SK-N-SH treated with all-trans-retinoic acid at 6 μM for 48 hours (cell line): Measurements from ENCODE around the gene TJP3.

Experiments used
- ARNTL ChIP-seq: fragments of 450-650 bp; formaldehyde crosslinking; IDR thresholded peaks from 2 replicates; pipeline ENCODE4 v1.5.0; 2020; ENCODE audit warnings: low read depth, mild to moderate bottlenecking, moderate library complexity, borderline replicate concordance
- CSRNP3 ChIP-seq: fragments of 250-450 bp; sonication (Bioruptor Pico); IDR thresholded peaks from 2 replicates; pipeline ENCODE4 v1.5.1; 2021; ENCODE audit warnings: mild to moderate bottlenecking, moderate library complexity
- GLIS3 ChIP-seq: fragments of 250-450 bp; sonication (Bioruptor Pico); IDR thresholded peaks from 2 replicates; pipeline ENCODE4 v1.5.0; 2020; ENCODE audit warnings: mild to moderate bottlenecking, moderate library complexity
- PATZ1 ChIP-seq: fragments of 250-450 bp; sonication (Bioruptor Pico); IDR thresholded peaks from 2 replicates; pipeline ENCODE4 v1.8.0; 2020; ENCODE audit warnings: mild to moderate bottlenecking, moderate library complexity, borderline replicate concordance
- PPARA ChIP-seq: fragments of 250-450 bp; sonication (Bioruptor Pico); IDR thresholded peaks from 2 replicates; pipeline ENCODE4 v1.5.0; 2020; ENCODE audit warnings: mild to moderate bottlenecking, borderline replicate concordance
- RARB ChIP-seq: fragments of 250-450 bp; sonication (Bioruptor Pico); IDR thresholded peaks from 2 replicates; pipeline ENCODE4 v1.8.0; 2021; ENCODE audit warnings: mild to moderate bottlenecking, moderate library complexity
- TCF4 ChIP-seq: fragments of 250-450 bp; sonication (Bioruptor Pico); IDR thresholded peaks from 2 replicates; pipeline ENCODE4 v1.8.0; 2021; ENCODE audit warnings: mild to moderate bottlenecking, moderate library complexity, borderline replicate concordance
- TOX ChIP-seq: fragments of 250-450 bp; sonication (Bioruptor Pico); IDR thresholded peaks from 2 replicates; pipeline ENCODE4 v1.8.0; 2021; ENCODE audit warnings: mild to moderate bottlenecking, moderate library complexity, borderline replicate concordance
- ZC3H10 ChIP-seq: fragments of 250-450 bp; sonication (Bioruptor Pico); IDR thresholded peaks from 2 replicates; pipeline ENCODE4 v1.5.1; 2021; ENCODE audit warnings: mild to moderate bottlenecking, moderate library complexity
- ZFP3 ChIP-seq: fragments of 250-450 bp; sonication (Bioruptor Pico); IDR thresholded peaks from 2 replicates; pipeline ENCODE4 v1.5.0; 2020; ENCODE audit warnings: mild to moderate bottlenecking, moderate library complexity
- ZFP30 ChIP-seq: fragments of 450-650 bp; formaldehyde crosslinking; IDR thresholded peaks from 2 replicates; pipeline ENCODE4 v1.5.0; 2022; ENCODE audit warnings: mild to moderate bottlenecking, moderate library complexity
- ZNF70 ChIP-seq: fragments of 450-650 bp; formaldehyde crosslinking; IDR thresholded peaks from 2 replicates; pipeline ENCODE4 v1.5.0; 2020; ENCODE audit warnings: mild to moderate bottlenecking, moderate library complexity
- ZNF8 ChIP-seq: fragments of 450-650 bp; formaldehyde crosslinking; IDR thresholded peaks from 2 replicates; pipeline ENCODE4 v1.5.0; 2020; ENCODE audit warnings: mild to moderate bottlenecking, moderate library complexity
- TF ChIP-seq, protein P1 (sequence below): fragments of 250-450 bp; sonication (Bioruptor Pico); IDR thresholded peaks from 2 replicates; pipeline ENCODE4 v1.8.0; 2021; ENCODE audit warnings: low read depth, mild to moderate bottlenecking, moderate library complexity, borderline replicate concordance

DNA sequence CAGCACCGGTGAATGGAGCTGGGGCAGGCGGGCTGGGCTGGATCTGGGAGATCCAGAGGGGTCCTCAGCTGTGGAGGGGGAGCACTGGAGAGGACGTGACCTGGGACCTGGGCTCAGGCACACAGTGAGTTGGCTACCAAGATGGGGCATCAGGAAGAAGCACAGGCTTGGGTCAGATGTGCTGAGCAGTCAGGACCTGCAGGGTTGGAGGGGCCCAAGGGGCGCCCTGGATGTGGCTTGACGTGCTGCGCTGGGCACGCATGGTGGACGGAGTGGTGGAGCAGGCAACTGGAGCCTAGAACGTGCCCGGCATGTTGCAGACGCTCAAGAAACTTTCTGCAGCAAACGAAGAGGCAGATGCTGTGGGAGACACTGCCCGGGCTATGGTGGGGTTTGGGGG, 28.6 kb upstream of the TJP3 start:
- TF ChIP-seq, protein P1, sequence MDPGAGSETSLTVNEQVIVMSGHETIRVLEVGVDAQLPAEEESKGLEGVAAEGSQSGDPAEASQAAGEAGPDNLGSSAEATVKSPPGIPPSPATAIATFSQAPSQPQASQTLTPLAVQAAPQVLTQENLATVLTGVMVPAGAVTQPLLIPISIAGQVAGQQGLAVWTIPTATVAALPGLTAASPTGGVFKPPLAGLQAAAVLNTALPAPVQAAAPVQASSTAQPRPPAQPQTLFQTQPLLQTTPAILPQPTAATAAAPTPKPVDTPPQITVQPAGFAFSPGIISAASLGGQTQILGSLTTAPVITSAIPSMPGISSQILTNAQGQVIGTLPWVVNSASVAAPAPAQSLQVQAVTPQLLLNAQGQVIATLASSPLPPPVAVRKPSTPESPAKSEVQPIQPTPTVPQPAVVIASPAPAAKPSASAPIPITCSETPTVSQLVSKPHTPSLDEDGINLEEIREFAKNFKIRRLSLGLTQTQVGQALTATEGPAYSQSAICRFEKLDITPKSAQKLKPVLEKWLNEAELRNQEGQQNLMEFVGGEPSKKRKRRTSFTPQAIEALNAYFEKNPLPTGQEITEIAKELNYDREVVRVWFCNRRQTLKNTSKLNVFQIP (CRISPR knock-in tag) = no peak
- TF ChIP-seq ZNF70 (CRISPR knock-in tag) (no peak), ZC3H10 (CRISPR knock-in tag) (no peak), ARNTL (CRISPR knock-in tag) (no peak), RARB (CRISPR knock-in tag) (no peak), TCF4 (CRISPR knock-in tag) (no peak), PATZ1 (CRISPR knock-in tag) (no peak), CSRNP3 (CRISPR knock-in tag) (no peak), TOX (no peak), ZFP30 (CRISPR knock-in tag) (no peak), ZNF8 (CRISPR knock-in tag) (no peak), GLIS3 (CRISPR knock-in tag) (no peak), PPARA (CRISPR knock-in tag) (no peak), ZFP3 (CRISPR knock-in tag) (no peak)
